ENCODE data around the gene MUL1.

MUL1 gene, protein sequence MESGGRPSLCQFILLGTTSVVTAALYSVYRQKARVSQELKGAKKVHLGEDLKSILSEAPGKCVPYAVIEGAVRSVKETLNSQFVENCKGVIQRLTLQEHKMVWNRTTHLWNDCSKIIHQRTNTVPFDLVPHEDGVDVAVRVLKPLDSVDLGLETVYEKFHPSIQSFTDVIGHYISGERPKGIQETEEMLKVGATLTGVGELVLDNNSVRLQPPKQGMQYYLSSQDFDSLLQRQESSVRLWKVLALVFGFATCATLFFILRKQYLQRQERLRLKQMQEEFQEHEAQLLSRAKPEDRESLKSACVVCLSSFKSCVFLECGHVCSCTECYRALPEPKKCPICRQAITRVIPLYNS

DNA sequence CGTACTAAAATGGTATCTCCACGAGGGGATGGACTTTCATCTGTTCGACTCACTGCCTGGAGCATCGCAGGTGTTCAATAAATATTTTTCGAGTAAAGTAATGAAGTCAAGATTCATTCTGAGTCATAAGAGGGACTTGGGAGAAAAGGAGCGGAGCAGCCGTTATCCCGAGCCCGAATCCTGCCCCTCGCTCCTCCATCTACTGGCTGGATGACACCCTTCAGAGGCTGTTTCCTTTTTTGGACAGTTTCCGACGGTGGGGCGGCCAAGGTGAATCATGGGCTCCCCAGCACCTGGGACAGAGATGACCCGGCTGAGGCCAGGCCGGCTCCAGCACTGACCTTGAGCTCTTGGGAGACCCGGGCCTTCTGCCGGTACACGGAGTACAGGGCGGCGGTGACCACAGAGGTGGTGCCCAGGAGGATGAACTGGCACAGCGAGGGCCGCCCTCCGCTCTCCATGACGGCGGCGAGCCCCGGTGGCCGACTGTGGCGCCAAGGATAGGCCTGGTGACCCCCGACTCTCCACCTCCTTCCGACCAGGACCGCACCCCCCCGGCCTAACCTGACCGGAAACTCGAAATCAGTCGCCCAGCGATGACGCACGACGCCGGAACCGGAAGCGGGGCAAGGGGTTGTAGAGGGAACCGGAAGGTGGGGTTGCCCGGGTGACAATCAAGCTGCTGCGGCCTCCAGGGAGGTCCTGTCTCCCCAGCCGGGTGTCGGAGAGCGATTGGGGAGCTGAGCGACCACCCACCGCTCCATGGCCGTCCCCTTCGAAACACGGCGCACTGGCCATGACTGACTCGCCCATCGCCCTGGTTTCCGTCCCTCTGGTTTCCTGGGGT lies at the start of gene MUL1:
Gene MUL1 (minus strand): TSS at position 588 of the 847 bp plus-strand sequence. CDS start 127 bp downstream, at position 461.
- DNase-seq (ENCODE audit: extremely low read depth in 1 of 2, low read depth in 1 of 2), result peak; percentile 82 to 92

GRCh38 chr1:20555758-20556120 lies 47.8 kb upstream of the MUL1 start:
- no peak for DNase-seq (ENCODE audit: extremely low read depth in 1 of 2, low read depth in 1 of 2)

DNA sequence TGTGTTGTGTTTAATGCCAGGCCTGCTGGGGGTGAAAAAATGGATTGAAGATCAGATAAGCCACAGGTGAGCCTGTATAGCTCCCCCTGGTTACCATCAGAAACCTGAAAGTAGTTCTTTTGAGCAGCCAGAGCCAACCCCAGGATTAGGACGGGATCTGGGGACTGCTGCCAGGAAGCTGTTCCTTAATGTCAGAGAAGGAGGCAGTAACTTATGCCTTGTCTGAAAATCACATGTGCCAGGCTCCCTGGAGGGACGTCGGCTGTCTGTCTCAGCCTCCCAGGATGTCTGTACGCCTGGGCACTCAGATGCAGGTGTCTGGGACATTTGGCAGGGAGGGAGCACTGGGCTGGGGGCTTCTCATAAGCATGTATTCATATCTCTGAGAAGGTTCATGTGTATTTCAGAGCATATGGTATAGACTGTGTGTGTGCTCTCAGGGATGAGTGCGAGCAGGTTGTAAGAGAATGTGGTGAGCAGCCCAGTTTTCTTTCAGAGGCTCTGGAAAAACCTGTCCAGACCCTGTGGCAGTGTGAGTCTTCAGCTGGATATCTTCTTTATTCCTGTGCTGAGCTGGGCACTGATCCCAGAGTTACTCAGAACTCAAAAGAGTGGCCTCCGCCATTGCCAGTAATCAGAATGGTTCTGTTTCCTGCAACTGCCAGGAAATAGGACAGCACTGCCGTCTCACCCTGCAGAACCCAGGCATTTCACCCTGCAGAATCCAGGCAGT lies 47.2 kb upstream of the MUL1 start:
- DNase-seq (ENCODE audit: extremely low read depth in 1 of 2, low read depth in 1 of 2), result no peak

GRCh38 chr1:20552728-20553445 lies 44.9 kb upstream of the MUL1 start:
- no peak for DNase-seq (ENCODE audit: extremely low read depth in 1 of 2, low read depth in 1 of 2)

DNA sequence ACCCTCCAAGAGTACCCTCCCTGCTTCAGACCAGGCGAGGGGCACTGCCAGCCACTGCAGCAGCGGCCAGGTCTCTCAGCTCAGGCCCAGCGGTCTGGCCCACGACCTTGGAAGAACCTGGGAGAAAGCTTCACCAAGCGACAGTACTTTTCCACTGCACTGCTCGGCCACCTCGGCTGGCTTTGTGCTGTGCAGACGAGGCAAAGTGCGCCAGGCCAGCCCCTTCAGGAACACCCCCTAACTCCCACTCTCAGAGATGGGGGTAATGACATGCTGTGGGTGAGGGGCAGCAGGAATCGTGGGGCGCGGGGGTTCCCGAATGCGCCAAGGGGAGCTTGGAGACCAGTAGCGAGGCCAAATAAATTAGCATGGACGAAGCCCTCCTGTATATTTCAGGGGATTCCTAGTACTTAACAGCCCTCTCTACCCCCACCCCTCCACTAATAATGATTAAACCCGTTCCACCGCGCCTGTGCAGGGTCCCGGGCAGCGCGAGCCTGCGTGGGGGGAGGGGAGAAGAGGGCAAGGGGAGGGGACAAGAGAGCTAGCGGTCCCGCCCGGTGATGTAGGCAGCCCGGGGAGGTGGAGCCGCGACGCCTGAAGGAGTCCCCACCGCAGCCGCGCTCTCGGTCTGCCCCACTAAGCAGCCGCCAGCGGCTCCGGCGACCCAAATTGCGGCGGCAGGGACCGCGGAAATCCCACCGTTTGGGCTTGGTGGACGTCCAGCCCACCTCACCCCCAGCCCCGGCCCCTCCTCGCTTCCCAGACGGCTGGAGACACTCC lies 44.2 kb upstream of the MUL1 start, which contains the start of gene FAM43B:
Gene FAM43B (plus strand): TSS at position 629 of the 783 bp plus-strand sequence. CDS start 401 bp downstream, outside the sequence.
- DNase-seq (ENCODE audit: extremely low read depth in 1 of 2, low read depth in 1 of 2), result no peak

DNA sequence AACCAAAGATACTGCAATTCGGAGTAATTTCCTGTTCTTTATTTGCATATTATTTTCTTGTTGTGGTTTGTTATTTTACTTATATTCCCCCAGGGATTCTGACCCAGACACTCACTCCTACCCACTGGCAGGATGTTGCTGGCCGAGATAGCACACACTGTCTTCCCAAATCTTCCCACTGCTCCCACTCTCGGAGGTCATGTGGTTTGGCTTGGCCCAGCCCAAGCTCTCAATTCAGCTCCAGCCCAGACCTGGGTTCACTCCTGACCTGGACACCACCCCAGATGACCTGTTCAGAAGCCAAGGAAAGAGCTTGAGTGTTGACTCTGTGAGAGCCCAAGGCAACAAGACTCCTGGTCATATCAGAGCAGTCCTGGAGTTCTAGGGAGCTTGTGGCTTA lies 43.2 kb upstream of the MUL1 start:
- no peak for DNase-seq (ENCODE audit: extremely low read depth in 1 of 2, low read depth in 1 of 2)

GRCh38 chr1:20546637-20547036 lies 38.7 kb upstream of the MUL1 start:
- DNase-seq (ENCODE audit: extremely low read depth in 1 of 2, low read depth in 1 of 2), result no peak

DNA sequence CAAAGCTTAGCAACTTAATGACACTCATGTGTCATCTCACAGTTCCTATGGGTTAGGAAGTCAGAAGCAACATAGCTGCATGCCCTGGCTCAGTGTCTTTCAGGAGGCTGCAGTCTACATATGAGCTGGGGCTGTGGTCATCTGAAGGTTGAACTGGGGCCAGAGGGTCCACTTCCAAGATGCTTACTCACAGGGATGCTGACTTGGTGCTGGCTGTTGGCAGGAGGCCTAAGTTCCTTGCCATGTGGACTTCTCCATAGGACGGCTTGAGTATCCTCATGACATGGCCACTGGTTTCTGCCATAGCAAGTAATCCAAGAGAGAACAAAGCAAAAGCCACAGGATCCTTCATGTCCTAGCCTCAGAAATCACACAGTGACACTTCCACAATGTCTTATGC lies 32.3 kb upstream of the MUL1 start:
- no peak for DNase-seq (ENCODE audit: extremely low read depth in 1 of 2, low read depth in 1 of 2)

DNA sequence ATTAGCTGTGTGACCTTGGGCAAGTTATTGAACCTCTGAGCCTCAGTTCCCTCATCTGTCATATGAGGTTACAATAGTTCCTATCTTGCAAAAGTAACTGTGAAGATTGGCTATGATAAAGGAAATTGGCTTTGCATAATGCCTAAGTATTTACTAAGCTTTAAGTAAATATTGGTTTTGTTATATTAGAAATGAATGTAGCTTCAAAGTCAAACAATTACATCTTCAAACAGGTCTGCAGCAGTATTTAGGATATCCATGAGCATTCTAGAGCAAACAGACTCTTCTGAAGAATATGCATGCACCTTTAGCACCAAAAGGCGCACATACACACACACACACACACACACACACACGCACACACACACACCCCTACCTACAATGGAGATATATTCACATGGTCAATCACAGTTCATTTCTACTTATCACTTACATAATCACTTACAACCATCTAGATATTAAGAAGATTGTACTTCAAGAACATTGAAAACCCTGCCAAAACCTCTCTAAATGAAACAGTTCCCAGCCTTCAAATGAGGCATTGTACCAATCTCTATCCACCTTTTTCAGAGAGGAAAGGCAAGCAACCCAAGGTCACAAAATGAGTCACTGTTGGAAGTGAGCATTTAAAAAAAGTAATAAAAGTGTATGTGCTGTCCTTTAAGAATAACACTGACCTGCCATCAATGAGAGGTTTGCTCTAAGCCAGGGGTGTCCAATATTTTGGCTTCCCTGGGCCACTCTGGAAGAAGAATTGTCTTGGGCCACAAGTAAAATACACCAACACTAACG lies 31.0 kb upstream of the MUL1 start:
- no peak for DNase-seq (ENCODE audit: extremely low read depth in 1 of 2, low read depth in 1 of 2)

GRCh38 chr1:20538227-20538626 lies 30.3 kb upstream of the MUL1 start:
- no peak for DNase-seq (ENCODE audit: extremely low read depth in 1 of 2, low read depth in 1 of 2)

GRCh38 chr1:20534659-20535417 lies 26.9 kb upstream of the MUL1 start:
- no peak for DNase-seq (ENCODE audit: extremely low read depth in 1 of 2, low read depth in 1 of 2)

DNA sequence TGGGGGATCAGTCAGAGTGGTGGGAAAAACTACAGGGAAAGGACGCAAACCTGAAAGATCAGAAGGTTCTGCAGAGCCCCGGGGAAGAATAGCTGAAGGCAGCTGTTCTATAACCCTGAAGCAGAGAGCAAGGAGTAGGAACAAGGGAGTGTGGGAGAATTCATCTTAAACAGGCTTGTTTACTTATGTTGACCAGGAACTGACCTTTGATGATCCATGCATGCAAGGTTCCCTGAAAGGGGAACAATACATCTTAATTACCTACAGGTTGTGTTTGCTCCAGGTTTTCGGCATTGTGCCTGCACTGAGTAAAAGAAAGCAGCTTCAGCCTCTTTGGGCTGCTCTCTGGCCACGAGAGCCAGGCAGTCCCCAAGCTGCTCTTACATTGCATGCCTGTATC lies 25.7 kb upstream of the MUL1 start:
- no peak for DNase-seq (ENCODE audit: extremely low read depth in 1 of 2, low read depth in 1 of 2)

GRCh38 chr1:20530901-20531300 lies 22.9 kb upstream of the MUL1 start:
- no peak for DNase-seq (ENCODE audit: extremely low read depth in 1 of 2, low read depth in 1 of 2)

GRCh38 chr1:20530306-20530705 lies 22.4 kb upstream of the MUL1 start:
- DNase-seq (ENCODE audit: extremely low read depth in 1 of 2, low read depth in 1 of 2), result no peak

DNA sequence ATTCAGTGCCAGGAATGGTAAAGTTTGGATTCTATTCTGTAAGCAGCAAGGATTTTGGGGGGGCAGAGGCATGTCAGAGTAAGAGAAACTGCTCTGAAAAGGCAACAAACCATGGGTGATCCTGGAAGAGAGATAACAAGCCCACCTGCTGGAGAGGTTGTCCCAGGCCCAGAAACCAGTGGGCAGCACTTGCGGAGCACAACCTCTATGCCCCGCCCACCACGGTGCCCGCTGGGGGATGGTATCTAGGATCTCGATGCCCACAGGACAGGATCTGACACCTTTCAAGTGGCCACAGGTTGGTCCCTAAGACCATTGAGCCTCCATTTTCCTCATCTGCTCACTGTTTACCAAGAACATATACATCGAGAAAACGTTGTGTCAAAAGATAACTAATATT lies 20.3 kb upstream of the MUL1 start:
- no peak for DNase-seq (ENCODE audit: extremely low read depth in 1 of 2, low read depth in 1 of 2)

GRCh38 chr1:20526267-20526666 lies 18.3 kb upstream of the MUL1 start:
- no peak for DNase-seq (ENCODE audit: extremely low read depth in 1 of 2, low read depth in 1 of 2)

GRCh38 chr1:20521960-20522861 lies 14.3 kb upstream of the MUL1 start:
- DNase-seq (ENCODE audit: extremely low read depth in 1 of 2, low read depth in 1 of 2), result peak; percentile 27 to 38
